GM12873 (cell line): ENCODE results near the gene ITGB3.

Experiments used
- TF ChIP-seq, protein P1 (sequence below): IDR thresholded peaks from 2 replicates; pipeline ENCODE4 v1.5.1; 2012; ENCODE audit warnings: low read depth, mild to moderate bottlenecking, moderate library complexity, low read length, control low read depth; ENCODE audit not compliant: insufficient read depth; ENCODE audit errors: missing control alignments

ITGB3 gene

DNA sequence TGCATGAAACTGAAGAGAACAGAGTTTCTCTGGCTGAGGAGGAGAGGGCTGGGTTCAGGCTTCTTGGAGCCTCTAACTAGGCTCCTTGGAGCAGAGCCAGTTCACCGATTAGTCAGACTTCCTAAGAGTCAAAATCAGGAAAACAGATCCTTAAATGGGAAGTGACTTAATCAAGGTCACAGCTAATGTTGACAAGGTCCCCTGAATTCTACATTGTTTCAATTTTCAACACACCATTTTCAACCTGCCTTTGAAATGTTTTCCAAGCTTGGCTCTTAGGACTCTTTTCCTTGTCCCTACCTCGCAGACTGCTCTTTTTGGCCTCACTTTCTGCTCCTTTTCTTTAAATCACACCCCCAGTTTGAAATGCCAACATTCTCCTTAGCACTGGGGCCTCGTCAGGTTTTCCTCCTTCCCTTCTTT, 28.2 kb upstream of the ITGB3 start:
- TF ChIP-seq, protein P1, sequence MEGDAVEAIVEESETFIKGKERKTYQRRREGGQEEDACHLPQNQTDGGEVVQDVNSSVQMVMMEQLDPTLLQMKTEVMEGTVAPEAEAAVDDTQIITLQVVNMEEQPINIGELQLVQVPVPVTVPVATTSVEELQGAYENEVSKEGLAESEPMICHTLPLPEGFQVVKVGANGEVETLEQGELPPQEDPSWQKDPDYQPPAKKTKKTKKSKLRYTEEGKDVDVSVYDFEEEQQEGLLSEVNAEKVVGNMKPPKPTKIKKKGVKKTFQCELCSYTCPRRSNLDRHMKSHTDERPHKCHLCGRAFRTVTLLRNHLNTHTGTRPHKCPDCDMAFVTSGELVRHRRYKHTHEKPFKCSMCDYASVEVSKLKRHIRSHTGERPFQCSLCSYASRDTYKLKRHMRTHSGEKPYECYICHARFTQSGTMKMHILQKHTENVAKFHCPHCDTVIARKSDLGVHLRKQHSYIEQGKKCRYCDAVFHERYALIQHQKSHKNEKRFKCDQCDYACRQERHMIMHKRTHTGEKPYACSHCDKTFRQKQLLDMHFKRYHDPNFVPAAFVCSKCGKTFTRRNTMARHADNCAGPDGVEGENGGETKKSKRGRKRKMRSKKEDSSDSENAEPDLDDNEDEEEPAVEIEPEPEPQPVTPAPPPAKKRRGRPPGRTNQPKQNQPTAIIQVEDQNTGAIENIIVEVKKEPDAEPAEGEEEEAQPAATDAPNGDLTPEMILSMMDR, result no peak

DNA sequence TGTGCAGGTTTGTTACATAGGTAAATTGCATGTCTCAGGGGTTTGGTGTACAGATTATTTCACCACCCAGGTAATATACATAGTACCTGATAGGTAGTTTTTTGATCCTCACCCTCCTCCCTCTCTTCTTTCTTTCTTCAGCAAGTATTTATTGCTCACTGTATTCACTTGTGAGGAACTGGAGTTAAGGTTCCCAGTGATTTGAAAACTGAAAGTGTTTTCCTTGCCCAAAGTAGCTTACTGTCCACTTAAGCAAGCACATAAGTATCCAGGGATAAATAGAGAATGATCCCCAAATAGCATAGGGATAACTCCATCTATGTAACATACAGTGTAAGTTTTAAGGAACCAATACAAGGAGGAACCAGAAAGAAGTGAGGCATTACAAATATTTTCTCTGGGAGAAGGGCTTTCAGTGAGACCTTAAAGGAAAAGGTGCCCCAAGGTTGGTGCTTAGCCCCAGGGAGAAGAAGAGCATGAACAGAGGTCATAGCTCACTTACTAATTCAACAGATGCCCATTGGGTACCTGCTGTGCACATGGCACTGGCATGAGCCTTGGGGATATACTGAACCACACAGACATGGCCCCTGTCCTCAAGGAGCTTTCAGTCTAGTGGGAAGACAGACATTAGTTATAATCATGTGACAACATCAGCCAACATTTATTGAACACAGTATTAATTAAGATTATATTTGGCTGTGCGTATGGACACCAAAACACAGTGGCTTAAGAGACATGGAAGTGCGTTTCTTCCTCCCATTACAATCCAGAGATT, 27.5 kb upstream of the ITGB3 start:
- TF ChIP-seq, protein P1, result no peak

DNA sequence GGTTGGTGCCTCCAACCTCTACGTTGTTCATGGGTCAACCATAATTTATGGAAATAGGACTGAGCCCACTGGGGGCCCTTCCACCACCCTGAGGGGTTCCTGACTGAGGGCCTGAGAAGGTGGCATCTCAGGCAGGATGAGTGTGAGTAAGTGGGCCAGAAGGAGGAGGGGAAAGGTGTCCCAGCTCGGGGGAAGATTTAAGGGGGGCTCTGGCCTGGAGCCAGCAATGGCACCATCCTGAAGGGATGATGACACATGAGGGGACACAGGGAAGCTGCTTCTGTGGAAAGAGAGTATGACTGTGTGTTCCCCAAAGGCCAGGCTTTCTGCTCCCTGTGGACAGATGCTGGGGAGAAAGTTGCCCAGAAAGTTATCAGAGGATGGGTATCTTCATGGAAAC, 25.8 kb upstream of the ITGB3 start:
- TF ChIP-seq, protein P1, result no peak

DNA sequence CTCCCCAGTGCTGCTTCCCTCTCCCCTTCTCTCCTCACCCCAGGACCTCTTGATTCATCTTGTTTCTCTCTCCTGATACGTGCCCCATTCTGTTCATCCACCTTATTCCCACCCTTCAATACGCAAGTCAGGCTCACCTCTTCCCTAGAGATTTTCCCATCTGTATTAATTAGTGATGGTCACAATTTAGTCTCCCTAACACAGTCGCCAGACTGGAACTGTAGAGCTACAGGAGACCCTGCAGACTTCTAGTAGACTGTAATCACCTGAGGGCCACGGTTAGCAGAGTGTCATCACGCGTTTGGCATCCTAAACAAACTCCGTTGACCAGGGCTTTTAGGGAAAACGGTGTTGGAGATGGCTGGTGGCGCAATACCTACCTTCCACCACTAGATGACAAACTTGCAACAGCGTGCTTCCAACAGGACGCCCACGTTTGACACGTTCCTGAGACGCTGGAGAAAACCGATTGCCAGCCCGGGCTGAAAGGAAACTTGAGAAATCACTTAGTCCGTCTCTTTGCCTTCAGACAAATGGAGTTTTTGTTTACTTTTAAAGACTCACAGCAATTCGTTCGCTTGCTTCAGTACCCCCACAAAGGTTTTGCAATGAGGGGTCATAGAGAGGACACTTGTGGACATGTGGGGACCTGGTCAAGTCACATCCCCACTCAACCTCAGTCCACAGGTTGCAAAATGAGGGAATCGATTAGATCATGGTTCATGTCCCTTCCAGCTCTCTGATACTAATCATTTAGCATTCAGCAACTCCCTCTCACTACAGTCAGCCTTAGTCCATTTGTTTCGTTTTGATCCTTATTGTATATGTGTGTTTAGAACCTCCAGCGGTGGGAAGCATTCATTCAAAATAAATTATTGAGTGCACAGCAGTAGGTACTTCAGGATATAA, 23.8 kb upstream of the ITGB3 start:
- TF ChIP-seq, protein P1, result peak; percentile 100

DNA sequence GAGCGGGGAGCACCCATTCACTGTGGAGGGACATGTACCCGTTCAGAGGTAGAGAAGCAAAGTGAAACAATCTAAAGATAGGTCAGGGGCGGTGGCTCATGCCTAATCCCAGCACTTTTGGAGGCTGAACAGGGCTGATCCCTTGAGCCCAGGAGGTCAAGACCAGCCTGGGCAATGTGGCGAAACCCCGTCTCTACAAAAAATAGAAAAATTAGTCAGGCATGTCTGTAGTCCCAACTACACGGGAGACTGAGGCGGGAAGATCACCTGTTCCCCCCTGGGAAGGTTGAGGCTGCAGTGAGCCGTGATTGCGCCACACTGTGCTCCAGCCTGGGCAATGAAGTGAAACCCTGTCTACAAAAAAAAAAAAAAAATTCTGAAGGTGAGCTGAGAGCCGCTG, 22.8 kb upstream of the ITGB3 start:
- TF ChIP-seq, protein P1, result no peak

DNA sequence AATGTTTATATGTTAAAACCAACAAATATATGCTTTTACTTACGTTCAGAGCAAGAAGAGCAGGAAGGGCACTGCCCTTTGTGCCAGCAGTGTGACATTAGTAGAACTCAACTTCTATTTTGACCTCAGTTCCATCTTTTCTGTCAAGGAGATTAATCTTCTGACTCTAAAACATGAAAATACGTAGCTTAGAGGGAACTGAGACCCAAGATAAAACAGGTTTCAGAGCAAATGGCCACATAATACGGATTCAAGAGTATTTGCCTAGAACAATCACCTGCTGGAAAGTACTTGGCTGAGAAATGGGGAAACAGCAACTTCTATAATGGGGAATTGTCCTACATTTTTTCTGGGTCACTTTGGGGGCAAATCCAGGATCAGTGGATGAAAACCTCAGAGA, 22.3 kb upstream of the ITGB3 start:
- TF ChIP-seq, protein P1, result no peak

DNA sequence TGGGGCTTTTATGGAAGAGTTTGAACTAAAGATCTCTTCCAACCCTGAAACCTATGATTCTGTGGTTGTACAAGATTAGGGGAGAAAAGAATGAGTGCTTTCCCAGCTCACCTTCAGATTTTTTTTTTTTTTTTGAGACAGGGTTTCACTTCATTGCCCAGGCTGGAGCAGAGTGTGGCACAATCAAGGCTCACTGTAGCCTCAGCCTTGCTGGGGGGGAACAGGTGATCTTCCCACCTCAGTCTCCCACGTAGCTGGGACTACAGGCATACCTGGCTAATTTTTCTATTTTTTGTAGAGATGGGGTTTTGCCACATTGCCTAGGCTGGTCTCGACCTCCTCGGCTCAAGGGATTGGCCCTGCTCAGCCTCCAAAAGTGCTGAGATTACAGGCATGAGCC, 21.8 kb upstream of the ITGB3 start:
- TF ChIP-seq, protein P1, result no peak
